Measurements from ENCODE around the gene LGALS16. TPM values are rescaled to one million over a fixed set of nuclear protein-coding genes. Genes with fewer than 3 reads are reported as not detected.
A peak's percentile ranks its signal among the peaks of the same experiment; 100 is the strongest.

The LGALS16 gene
- total and polyA plus RNA-seq, 10 of the 15 experiments (the other 5 are each of a cell fraction or from before 2014, with no cell fraction given) = not detected

GRCh38 chr19:39679056-39679790 lies 23.5 kb downstream of the LGALS16 start (continued):
- TF ChIP-seq ELK1 (IDR thresholded peaks at IDR 0.05; ENCODE audit: low read depth, low read length) (no peak), GATAD2B (conservative IDR thresholded peaks at IDR 0.05; ENCODE audit: low read depth) (peak; percentile 79), TAF1 (IDR thresholded peaks at IDR 0.05; ENCODE audit: borderline replicate concordance, low read depth, low read length) (peak; percentile 22; the same call in 1 of the 2 replicates), IRF5 (IDR thresholded peaks at IDR 0.05; ENCODE audit: borderline replicate concordance) (no peak), HDAC2 (IDR thresholded peaks at IDR 0.05) (no peak), NFIC (IDR thresholded peaks at IDR 0.05; ENCODE audit: low read depth, low read length) (peak; percentile 77), ZNF687 (IDR thresholded peaks at IDR 0.05) (peak; percentile 76), RCOR1 (conservative IDR thresholded peaks at IDR 0.05; ENCODE audit: low read depth, low read length) (no peak), CHD4 (IDR thresholded peaks at IDR 0.05) (no peak), PAX8 (IDR thresholded peaks at IDR 0.05) (no peak), ZZZ3 (IDR thresholded peaks at IDR 0.05; ENCODE audit: control insufficient read depth, insufficient read length, low read depth) (no peak), RB1 (IDR thresholded peaks at IDR 0.05; ENCODE audit: borderline replicate concordance) (no peak), ZNF217 (IDR thresholded peaks at IDR 0.05) (no peak), NFXL1 (IDR thresholded peaks at IDR 0.05; ENCODE audit: borderline replicate concordance) (no peak), CBX5 (IDR thresholded peaks at IDR 0.05; ENCODE audit: low read depth) (no peak; the same call in 1 of the 2 replicates), TCF12 (IDR thresholded peaks at IDR 0.05; ENCODE audit: low read depth, low read length) (0 out of 2 replicates have a peak, but pooled peaks have one; percentile 65), KAT2A (conservative IDR thresholded peaks at IDR 0.05; ENCODE audit: control insufficient read depth, low read depth, low read length) (no peak), RELB (IDR thresholded peaks at IDR 0.05; ENCODE audit: low read depth) (peak; percentile 47; the same call in 1 of the 2 replicates), YBX1 (IDR thresholded peaks at IDR 0.05) (no peak), HSF1 (IDR thresholded peaks at IDR 0.05; ENCODE audit: low read depth, low read length) (no peak), CHD2 (IDR thresholded peaks at IDR 0.05; ENCODE audit: borderline replicate concordance, low read depth, low read length) (0 out of 2 replicates have a peak, but pooled peaks have one; percentile 11), STAT1 (conservative IDR thresholded peaks at IDR 0.05) (peak; percentile 78; the same call in 1 of the 2 replicates)

All from GM12878 (cell line).